ENCODE measurements around the gene ABI1.
A peak's percentile ranks its signal among the peaks of the same experiment; 100 is the strongest.

ABI1 gene

DNA sequence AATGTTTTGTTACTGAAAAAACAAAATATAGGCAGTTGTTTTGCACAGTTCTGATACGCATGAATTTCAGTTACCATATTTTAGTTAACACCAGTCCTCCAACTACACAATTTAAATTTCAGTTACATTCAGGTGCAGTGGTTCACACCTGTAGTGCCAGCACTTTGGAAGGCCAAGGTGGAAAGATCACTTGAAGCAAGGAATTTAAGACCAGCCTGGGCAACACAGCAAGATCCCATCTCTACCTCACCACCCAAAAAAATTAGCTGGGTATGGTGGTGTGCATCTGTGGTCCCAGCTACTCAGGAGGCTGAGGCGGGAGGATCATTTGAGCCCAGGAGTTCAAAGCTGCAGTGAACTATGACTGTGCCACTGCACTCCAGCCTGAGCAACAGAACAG is 45.3 kb downstream of the ABI1 start:
- no peak for DNase-seq (ENCODE audit: extremely low read depth, low read depth)
- TF ChIP-seq, protein P1, sequence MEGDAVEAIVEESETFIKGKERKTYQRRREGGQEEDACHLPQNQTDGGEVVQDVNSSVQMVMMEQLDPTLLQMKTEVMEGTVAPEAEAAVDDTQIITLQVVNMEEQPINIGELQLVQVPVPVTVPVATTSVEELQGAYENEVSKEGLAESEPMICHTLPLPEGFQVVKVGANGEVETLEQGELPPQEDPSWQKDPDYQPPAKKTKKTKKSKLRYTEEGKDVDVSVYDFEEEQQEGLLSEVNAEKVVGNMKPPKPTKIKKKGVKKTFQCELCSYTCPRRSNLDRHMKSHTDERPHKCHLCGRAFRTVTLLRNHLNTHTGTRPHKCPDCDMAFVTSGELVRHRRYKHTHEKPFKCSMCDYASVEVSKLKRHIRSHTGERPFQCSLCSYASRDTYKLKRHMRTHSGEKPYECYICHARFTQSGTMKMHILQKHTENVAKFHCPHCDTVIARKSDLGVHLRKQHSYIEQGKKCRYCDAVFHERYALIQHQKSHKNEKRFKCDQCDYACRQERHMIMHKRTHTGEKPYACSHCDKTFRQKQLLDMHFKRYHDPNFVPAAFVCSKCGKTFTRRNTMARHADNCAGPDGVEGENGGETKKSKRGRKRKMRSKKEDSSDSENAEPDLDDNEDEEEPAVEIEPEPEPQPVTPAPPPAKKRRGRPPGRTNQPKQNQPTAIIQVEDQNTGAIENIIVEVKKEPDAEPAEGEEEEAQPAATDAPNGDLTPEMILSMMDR (IDR thresholded peaks at IDR 0.05; ENCODE audit: low read depth, low read length, missing control alignments): no peak
- H3K4me3 ChIP-seq (replicated peaks; ENCODE audit: low read depth, low read length): no peak overlapping the region

DNA sequence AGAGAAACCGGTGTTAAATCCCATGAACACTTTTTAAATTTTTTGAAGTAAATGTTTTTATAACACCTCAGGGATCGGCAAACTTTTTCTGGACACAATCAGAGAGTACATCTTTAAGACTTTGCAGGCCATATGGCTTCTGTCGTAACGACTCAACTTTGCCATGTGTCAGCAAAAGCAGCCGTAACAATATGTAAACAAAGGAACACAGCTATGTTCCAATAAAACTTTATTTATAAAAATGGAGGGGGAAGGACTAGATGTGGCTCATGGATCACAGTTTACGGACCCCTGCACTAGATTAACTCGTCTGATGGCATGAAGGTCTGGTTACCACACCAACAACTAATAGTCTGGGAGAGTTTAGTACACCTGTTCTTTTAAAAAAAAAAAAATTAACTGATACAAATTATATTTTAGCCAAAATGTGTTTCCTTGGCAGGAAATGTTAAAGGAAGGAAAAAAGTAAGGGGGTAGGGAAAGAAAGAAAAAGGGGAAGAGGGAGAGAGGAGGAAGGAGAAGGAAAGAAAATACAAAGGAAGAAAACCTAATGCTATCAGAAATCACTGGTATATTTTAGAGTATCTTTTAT is 50.2 kb downstream of the ABI1 start:
- peak; percentile 15 for DNase-seq (ENCODE audit: extremely low read depth, low read depth)
- TF ChIP-seq, protein P1 (IDR thresholded peaks at IDR 0.05; ENCODE audit: low read depth, low read length, missing control alignments): no peak
- H3K4me3 ChIP-seq (replicated peaks; ENCODE audit: low read depth, low read length): no peak overlapping the region

DNA sequence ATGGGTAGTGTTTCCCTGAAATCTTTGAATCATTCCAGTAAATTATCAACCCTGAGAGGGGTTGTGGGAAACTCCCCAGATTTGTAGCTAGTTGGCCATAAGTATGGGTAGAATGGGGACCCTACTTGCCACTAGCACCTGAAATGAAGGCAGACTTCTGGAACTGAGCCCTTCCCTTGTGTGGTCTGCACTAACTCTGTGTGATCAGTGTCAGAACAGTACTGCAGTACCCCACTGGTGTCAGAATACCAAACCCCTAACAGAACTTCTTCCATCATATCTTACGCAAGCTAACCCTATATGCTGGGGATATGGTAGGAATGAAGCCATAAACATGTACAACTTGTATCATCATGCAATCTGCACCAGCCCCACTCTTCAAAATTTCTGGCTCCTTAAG is 50.8 kb downstream of the ABI1 start:
- TF ChIP-seq, protein P1 (IDR thresholded peaks at IDR 0.05; ENCODE audit: low read depth, low read length, missing control alignments): no peak
- no peak overlapping the region for H3K4me3 ChIP-seq (replicated peaks; ENCODE audit: low read depth, low read length)
- no peak for DNase-seq (ENCODE audit: extremely low read depth, low read depth)

DNA sequence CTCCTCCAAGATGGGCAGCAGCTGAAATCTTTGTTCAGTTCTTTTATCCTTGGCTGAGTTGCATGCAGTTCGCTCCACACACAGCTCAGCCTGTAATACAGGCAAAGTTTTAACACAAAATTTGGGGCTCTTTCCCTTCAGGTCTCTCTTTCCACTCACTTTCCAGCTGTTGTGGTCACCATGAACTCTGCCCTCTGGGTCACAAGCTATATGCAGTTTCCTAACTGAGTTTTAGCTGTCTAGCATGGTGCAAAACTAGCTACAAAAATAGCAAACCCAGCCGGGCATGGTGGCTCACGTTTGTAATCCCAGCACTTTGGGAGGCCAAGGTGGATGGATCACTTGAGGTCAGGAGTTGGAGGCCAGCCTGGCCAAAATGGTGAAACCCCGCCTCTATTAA is 53.2 kb downstream of the ABI1 start:
- DNase-seq (ENCODE audit: extremely low read depth, low read depth): no peak
- H3K4me3 ChIP-seq (replicated peaks; ENCODE audit: low read depth, low read length): no peak overlapping the region
- TF ChIP-seq, protein P1 (IDR thresholded peaks at IDR 0.05; ENCODE audit: low read depth, low read length, missing control alignments): no peak

DNA sequence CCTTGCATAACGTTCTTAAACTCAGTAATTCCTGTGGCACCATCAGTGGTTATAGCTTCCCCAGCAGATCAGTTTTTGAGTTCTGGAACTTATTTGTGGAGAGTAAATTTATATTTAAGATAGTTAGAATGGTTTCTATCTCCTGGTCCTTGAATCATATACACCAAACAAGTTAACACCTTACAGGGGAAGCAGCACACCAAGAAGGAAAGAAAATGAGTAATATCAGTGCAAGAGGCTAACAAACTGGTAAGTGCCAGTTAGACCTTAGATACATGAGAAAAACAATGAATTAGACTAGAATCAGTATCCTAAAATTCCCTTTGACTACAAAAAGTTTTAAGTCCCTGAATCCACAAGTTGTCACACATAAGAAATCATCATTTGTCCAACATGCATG is 54.2 kb downstream of the ABI1 start:
- TF ChIP-seq, protein P1 (IDR thresholded peaks at IDR 0.05; ENCODE audit: low read depth, low read length, missing control alignments): no peak
- H3K4me3 ChIP-seq (replicated peaks; ENCODE audit: low read depth, low read length): no peak overlapping the region
- no peak for DNase-seq (ENCODE audit: extremely low read depth, low read depth)

DNA sequence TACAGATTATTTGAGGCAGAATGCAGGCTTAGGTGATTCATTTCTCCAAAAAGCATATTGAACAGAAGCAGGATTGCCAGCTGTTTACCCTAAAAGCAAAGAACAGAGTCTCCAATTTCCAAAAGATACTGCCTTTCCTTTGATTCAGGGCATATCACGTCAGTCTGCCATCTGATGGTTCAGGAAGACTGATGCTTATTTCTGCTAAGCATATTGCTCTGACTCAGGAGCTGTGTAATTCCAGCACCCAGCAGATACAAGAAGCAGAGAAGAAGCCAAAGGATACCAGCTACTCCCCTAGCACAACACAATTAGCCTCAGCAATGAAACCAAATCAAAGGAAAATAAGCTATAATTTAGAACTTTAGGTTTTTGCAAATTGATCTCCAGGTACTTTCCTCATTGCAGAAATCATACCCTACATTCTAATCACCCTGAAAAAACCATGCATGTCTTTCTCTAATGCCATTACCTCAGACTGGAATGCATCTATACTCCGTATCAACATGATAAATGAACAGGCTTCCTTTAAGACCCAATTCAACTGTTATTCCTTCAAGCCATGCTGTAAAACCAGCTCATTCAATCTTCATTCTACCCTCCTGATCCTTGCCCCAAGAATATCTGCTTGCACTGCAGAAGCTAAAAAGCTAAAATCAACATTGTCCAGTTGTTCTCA is 55.1 kb downstream of the ABI1 start:
- TF ChIP-seq, protein P1 (IDR thresholded peaks at IDR 0.05; ENCODE audit: low read depth, low read length, missing control alignments): no peak
- H3K4me3 ChIP-seq (replicated peaks; ENCODE audit: low read depth, low read length): no peak overlapping the region
- DNase-seq (ENCODE audit: extremely low read depth, low read depth): no peak
